GM21447 (cell line): ENCODE measurements around the gene RPL7A.
"Not testable (repeated sequence)": the region's sequence is repeated elsewhere in the genome, so short reads cannot be mapped to it uniquely, and the experiment has no call there.

ENCODE experiments used
- ATAC-seq: cut with Tn5 transposase; IDR thresholded peaks from one replicate; pipeline ENCODE4 v1.9.1; 2021; ENCODE audit not compliant: unreplicated experiment

Gene RPL7A

DNA sequence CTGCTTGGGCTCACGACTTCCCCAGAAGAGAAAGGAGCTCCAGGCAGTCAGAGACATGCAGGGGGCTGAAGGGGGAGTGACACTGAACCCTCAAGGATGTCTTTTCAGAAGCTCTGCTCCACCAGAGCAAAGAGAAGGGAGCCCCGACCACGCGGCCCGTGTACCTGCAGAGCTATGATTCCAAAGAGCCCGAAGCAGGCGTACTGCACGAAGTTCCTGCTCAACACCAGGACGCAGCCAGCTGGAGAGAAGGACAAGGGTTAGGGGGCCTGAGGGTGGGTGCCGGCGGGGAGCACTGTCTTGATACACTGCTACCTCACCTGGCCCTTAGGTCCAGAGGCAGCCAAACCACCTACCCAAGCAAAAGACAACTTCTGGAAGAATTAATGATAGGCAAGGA, 18.4 kb downstream of the RPL7A start:
- no peak for ATAC-seq

DNA sequence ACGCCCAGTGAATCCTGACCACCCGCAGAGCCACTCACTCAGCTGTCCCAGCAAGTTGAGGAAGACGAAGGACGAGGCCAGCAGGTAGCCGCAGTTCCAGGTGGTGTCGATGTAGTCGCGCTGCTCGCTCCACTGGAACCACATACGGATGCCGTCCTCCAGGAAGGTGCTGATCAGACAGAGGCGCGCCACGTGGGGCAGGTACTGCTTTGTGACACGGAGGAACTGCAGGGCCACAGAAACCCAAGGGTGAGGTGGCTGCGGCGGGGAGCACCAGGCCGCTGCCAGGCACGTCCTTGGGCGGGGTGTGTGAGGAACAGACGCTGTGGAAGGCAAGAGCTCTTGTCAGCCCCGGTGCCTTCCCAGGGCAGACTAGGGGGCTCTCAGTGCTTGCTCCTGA, 19.2 kb downstream of the RPL7A start:
- no peak for ATAC-seq

DNA sequence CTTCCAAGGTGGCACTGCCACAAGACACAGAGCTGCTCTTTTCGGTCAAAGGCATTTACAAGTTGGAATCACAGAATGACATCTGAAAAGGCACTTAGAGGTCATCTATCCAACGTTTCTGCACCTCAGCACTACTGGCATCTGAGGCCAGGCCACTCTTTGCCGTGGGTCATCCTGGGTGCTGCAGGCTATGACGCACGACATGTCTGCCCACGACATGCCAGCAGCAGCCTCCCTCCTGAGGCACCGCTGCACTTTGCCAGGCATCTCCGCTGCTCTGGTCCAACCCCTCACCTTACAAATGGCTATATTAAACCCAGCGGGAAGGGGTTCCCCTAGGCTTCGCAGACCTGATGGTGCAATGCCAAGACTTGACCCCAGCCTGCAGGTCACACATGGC, 19.8 kb downstream of the RPL7A start:
- no peak for ATAC-seq

DNA sequence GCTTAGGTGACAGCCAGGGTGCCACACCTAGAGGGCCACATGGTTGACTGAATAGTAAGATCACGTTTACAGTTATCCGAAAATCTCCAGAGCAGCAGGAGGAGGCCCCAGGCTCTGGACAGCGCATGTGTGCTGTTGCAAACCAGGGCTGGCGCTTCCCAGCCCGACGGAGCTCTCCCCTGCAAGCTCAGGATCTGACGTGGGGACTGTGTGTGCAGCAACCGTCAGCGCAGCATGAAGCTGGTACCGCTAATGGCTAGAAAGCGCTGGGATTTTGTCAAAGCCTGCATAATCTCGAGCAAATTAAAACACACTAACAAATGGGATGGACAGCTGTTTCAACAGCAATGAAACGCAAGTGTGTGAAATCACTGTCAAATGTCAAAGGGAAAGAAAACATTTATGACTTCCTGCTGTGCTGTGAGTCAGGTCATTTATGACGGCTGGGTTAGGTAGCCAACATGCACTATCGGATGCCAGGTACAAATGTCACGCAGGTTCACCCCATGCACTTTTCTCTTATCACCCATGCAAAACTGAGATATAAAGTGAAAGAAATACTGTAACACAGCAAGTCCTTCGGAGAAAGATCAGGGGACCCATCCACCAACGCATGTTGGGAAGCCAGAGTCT, 20.3 kb downstream of the RPL7A start:
- ATAC-seq = no peak

DNA sequence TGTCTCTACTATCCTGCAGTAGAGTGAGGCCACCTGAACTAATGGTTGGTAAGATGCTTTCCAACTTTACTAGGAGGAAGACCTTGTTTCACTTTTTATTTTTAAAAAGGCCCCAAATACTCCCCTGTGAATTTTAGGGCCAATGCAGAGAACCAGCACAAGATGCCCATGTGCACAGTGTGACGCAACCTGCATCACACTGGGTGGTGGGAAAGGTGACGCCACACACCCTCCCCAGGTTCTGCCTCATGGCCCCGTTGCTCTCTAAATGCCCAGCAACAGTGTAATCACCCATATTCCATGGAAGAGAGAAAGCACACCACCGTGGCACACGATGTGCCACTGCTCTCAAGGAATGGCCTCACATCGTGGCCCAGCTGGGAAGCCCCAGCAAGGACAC, 21.4 kb downstream of the RPL7A start:
- no peak for ATAC-seq

DNA sequence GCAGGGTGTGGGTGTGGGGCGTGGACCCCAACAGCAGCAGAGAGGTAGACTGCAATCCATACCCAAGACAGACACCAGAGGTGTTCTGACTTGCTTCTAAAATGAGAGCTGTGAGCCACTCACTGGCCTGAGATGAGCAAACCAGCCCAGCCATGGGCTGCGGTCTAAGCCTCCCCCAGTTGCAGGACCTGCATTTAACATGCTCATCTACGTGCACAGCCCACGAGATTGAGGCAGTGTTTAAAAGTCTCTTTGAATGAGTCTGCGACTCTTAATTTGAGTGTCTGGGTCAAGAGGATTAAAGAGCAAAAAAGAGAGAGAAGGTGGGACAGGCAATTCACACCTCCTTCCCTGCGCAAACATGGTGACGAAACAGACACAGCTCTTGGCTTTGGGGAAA, 21.9 kb downstream of the RPL7A start:
- ATAC-seq = no peak

DNA sequence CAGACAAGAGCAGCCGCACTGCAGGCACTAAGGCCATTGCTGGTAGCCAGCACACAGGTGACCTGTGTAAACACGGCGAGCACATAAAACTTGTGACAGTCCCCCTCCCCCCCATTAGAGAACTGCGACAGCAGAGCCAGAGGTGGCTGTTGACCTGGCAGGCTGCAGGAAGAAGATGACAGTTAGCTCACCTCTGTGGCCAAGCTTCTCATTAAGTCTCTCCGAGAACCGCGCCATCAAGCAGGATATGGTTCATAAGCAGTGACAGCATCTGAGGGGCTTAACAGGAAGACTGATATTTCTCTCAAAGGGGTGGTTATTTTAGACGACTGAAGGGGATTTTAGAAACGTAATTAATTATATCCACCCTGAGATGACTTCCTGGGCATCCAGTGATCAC, 22.7 kb downstream of the RPL7A start:
- no peak for ATAC-seq

DNA sequence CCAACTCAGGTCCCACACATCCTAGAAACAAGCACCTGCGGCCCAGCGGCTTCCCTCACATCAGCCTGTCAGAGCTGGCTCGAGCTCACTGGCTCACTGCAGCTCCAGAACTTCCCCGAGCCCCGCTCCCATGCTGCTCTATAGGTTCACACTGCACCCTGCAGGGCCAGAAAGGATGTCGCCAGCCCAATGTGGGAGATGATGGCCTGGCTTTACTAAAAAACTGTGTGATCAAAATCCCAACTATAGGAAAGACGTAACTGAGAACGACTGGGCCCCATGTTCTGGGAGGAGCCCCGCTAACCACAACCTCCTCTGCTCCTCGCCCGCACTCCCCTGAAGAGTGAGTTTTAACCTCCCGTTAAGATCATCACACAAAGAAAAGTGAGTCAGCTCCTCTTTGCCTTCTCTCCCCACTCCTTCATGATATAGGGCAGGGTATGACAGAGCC, 23.3 kb downstream of the RPL7A start:
- no peak for ATAC-seq

DNA sequence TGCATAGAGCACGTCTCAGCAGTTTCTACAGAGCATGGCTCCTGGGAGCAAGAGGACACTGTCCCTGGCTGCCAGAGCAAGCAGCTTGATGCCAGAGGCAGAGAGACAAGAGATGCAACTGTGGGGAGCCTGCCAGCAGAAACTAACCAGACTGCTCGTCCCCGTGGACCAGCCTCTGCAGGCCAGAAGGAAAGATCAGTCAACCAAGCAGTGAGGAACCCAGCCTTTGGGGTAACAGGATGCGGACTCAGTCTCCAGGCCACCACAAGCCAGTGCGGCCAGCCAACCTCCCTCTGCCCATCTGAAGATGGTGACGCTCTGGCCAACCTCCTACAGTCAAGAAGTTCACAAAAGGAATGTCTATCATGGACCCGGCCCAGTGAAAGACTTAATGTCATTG, 24.1 kb downstream of the RPL7A start:
- no peak for ATAC-seq

DNA sequence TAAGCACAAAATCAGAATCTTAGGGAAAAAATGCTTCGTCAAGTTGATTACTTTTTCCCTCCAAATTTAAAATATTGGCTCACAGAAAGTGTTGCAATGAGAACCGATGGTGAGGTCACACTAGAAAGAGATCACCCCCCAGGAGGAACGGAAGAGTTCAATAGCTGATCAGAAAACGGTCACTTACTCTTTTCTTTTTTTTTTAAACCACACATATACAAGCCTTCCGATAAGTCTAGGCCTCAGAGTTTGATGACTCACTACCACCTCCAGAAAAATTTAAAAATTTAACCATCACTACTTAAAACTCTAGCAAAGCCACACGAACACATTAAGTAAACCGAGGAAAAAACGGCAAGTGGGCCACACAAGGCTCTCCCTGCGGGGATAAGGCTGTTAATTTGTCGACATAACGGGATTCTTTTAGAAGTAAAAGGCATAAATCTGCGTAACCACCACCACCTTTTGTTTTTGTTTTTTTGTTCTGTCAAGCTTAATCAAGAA, 26.6 kb downstream of the RPL7A start:
- no peak for ATAC-seq

DNA sequence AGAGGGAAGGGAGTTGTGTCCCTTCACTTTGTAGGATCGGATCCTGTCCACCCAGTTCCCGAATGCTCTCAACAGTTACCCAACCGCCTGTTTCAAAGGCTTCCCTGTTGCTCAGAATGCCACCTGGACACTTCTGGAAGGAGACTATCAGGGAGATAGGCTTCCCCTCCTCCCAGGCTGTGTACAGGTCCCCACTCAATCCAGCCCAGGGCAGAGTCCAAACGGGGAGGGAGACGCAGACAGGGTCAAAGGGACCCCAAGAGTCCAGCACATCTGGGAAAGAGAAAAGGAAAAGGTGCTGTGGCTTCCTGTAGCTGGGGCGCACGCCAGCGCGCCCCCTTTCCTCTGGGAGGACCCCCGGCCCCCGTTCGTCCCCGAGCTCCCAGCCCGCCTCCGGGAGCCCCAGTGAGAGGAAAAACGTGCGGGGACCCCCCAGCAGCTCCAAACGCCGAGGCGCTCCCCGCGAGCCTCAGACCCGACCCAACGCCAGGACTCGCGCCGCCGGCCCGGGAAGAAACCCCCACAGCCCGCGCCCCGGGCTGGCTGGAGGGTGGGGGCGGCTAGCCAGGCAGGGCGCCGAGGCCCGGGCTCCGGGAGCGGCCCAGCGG, 27.2 kb downstream of the RPL7A start:
- ATAC-seq = peak; percentile 13

DNA sequence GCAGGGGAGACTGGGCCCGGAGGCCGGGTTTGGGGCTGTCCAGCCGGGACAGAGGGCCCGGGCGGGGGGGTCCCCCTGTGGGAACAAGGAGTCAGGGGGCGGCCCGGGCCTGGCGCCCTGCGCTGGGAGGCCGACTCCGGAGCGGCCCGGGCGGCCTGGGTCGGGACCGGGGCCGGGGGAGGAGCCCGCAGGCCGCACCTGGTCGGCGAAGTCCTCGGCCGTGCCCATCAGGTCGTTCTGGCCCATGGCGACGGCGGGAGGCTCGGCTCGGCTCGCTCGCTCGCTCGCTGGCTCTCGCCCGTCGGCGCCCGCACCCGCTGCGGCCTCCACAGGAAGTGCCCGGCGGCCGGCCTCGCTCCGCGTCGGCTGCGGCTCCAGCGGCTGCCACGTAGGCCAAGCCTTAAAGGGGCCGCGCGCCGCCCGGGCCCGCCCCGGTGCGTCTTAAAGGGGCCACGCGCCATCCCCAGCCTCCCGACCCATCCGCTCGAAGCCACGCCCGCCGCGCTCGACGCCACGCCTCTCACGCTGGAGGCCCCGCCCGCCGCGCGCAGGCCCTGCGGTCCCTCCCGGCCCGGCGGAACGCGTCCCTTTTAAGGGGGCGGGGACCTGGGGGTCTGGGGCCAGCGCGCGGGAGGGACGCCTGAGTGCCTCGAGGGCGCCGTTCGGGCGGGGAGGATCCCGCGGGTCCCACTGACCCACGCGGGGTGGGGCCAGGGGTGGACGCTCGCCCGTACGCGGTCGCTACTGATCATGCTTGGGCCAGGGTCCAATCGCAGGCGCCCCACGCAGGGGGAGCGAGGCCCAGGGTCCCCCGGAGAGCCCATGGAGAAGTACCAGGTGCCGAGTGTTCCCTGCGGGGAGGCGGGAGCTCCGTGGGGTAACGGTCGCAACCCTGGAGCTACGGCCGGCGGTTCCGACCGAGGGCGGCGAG, 28.0 kb downstream of the RPL7A start, which contains the start of the genes STKLD1 and SURF4:
Gene STKLD1 (plus strand): TSS at position 643 of the 931 bp plus-strand sequence. CDS start 108 bp downstream, at position 751.
Gene SURF4 (minus strand): TSS at position 337 of the 931 bp plus-strand sequence. CDS start 91 bp downstream, at position 246.
- peak; percentile 85 for ATAC-seq

DNA sequence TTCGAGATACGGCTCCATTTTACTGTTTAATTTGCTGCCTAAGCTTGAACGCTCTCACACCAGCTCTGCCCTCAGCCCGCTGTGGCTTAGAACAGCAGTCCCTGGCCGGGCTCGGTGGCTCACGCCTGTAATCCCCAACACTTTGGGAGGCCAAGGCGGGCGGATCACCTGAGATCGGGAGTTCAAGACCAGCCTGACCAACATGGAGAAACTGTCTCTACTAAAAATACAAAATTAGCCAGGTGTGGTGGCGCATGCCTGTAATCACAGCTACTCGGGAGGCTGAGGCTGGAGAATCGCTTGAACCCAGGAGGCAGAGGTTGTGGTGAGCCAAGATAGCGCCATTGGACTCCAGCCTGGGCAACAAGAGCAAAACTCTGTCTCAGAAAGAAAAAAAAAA, 29.3 kb downstream of the RPL7A start:
- ATAC-seq = not testable (repeated sequence)

DNA sequence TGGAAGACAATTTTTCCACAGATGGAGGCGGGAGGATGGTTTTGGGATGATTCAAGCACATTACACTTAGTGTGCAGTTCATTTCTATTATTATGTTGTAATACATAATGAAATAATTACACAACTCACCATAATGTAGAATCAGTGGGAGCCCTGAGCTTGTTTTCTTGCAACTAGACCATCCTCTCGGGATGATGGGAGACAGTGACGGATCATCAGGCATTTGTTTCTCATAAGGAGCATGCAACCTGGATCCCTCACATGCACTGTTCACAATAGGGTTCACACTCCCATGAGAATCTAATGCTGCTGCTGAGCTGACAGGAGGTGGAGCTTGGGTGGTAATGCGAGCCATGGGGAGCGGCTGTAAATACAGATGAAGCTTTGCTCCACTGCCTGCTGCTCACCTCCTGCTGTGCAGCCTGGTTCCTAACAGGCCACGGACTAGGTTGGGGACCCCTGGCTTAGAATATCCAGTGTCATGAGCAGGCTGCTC, 29.8 kb downstream of the RPL7A start:
- no peak for ATAC-seq

DNA sequence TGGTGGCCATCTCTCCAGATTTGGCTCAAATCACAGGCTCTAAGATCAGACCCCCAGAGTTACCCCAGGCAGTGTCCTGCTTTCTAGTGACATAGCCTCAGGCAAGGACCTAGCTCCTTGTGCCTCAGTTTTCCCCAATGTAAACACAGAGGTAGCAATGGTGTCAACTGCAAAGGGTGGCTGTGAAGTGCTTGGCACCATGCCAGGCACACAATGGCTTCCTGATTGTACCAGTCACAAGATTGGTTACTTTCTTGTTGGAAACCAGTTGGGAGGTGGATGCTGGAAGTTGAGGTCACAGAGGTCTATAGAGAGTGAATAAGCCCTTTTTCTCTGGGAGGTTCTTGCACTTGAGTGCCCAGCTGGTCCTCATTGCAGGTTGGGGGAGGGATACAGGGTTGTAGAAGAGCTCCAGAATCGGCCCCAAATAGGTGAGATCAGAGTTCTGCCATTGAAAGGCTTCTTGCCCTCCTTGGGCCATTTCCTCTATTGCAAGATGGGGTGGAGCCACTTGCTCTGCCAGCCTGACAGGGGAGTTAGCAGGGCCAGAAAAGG, 30.5 kb downstream of the RPL7A start:
- no peak for ATAC-seq

DNA sequence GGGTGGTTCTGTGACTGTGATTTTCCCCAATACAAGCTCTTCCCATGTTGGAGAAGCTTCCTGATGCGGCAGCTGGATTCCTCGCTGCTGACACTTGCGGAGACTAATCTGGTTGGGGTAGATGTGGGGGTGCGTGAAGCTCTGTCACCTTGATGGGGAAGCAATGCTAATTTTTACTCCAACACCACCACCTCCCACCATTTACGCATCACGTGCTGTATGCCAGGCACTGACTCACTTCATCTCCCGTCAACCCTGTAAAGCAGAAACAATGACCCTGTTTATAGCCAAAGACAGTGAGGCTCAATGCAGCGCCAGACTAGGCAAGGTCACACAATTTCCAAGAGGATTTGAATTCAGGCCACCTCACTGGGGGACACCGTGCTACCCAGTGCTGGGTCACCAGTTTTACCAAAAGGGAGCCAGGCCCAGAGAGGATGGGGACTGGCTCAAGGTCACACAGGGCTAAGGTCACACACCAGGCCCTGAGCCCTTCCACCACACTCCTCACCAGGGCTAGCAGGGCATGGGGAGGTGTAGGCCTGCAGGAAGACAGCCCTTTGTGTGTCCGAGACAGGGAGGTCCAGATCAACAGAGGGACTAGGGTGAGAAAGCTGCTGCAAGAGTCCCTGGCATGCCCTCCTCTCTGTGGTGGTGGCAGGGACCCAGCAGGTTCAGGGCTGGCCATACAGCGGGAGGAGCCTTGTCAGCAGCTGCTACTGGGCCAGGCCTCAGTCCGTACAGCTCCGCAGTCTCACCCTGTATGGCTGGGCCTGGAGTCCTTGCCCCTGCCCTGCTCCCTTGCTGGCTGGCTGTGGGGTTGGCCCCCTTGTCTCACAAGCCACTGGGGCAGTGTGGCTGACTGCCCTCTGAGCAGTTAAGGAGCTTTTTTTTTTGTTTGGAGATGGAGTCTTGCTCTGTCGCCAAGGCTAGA, 31.4 kb downstream of the RPL7A start:
- no peak for ATAC-seq

DNA sequence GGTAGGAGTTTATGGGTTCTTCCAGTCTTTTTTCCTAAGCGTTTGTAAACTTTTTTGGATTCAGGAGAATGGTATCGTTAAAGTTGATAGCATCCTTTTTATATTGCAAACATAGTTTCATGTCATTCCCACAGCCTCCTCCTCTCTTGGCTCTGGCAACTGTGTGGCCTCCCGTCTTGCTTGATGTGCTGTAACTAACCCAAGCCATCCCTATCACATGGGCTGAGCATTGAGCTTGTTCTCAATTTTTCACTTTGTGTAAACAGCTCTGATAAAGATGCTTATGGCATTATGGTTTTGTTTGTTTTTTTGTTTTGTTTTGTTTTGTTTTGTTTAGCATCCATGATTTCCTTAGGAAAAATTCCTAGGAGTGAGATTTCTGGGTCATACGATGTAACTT, 32.7 kb downstream of the RPL7A start:
- ATAC-seq = no peak

DNA sequence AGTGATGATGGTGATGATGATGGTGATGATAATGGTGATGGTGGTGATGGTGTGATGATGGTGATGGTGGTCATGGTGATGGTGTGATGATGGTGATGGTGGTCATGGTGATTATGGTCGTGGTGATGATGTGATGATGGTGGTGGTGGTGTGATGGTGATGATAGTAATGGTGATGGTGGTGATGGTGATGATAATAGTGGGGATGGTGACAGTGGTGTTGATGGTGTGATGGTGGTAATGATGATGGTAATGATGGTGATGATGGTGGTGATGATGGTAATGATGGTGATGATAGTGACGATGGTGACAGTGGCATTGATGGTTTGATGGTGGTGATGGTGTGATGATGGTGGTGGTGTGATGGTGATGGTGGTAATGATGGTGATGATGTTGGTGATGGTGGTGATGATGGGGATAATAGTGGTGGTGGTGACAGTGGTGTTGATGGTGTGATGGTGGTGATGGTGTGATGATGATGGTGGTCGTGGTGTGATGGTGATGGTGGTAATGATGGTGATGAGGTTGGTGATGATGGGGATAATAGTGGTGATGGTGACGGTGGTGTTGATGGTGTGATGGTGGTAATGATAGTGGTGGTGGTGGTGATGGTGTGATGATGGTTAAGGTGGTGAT, 34.6 kb downstream of the RPL7A start:
- ATAC-seq = no peak

DNA sequence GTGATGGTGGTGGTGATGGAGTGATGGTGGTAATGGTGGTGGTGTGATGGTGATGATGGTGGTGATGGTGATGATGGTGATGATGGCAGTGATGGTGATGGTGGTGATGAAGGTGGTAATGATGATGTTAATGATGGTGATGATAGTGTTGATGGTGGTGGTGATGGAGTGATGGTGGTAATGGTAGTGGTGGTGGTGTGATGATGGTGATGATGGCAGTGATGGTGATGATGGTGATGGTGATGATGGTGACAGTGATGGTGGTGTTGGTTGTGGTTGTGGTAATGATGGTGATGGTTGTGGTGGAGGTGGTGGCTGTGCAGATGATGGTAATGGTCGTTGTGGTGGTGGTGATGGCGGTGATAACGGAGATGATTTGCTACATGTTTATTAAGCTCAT, 35.4 kb downstream of the RPL7A start:
- ATAC-seq = no peak
